ENCODE data around the gene SPIN2A.
"Not testable (repeated sequence)": the region's sequence is repeated elsewhere in the genome, so short reads cannot be mapped to it uniquely, and the experiment has no call there.

- TF ChIP-seq FOXK1 (CRISPR knock-in tag; IDR thresholded peaks at IDR 0.05; ENCODE audit: borderline replicate concordance, low read depth); CTCF (CRISPR knock-in tag; IDR thresholded peaks at IDR 0.05); HCFC1 (IDR thresholded peaks at IDR 0.05; ENCODE audit: low read depth, low read length); ATF2 (CRISPR knock-in tag; IDR thresholded peaks at IDR 0.05); MZF1 (CRISPR knock-in tag; IDR thresholded peaks at IDR 0.05; ENCODE audit: borderline replicate concordance); FOXK2 (IDR thresholded peaks at IDR 0.05); TAF1 (CRISPR knock-in tag; IDR thresholded peaks at IDR 0.05); EP300 (IDR thresholded peaks at IDR 0.05; ENCODE audit: low read depth in 2 of 2, low read length in 2 of 2); EP300 (CRISPR knock-in tag; IDR thresholded peaks at IDR 0.05; ENCODE audit: borderline replicate concordance); FOSL1 (CRISPR knock-in tag; IDR thresholded peaks at IDR 0.05; ENCODE audit: borderline replicate concordance); ZNF839 (CRISPR knock-in tag; IDR thresholded peaks at IDR 0.05; ENCODE audit: borderline replicate concordance); CEBPB (IDR thresholded peaks at IDR 0.05; ENCODE audit: borderline replicate concordance, low read depth, low read length); FOXM1 (CRISPR knock-in tag; IDR thresholded peaks at IDR 0.05): not testable (repeated sequence)
Measured at GRCh38 chrX:57117566-57117965, 19.6 kb downstream of the SPIN2A start.
